Measurements from ENCODE around the gene SPATA18.
"Not testable (repeated sequence)": the region's sequence is repeated elsewhere in the genome, so short reads cannot be mapped to it uniquely, and the experiment has no call there.

The SPATA18 gene

DNA sequence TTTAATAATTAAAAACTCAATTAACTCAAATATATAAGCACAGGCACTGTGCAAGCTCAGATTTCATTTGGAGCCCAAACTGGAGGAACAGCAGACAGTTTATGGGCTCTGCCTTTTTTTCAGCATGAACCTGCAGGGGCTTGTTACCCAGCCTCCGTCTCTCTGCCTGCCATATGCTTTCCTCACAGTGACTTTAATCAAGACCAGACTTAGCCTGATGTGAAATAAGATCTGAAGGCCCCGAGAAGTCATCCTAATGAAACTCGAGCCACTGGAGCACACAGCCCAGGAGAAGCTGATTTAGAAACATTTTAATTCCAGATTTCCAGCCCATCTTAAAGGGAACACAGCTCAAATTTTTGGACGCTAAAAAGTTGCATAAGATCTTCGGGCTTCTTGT is 55.6 kb downstream of the SPATA18 start:
- Histone ChIP-seq H3K27ac (ENCODE audit: low read depth, low read length) (no peak overlapping the region), H3K9ac (ENCODE audit: low read depth, low read length) (no peak overlapping the region), H3K4me1 (ENCODE audit: control insufficient read depth, insufficient read depth, low read length) (no peaks in the 10 kb centered on the region), H3K36me3 (ENCODE audit: control insufficient read depth, insufficient read depth, low read length) (no peaks in the 10 kb centered on the region), H3K4me3 (ENCODE audit: low read depth, low read length) (no peak overlapping the region), H3K27me3 (ENCODE audit: control insufficient read depth, insufficient read depth, low read length) (no peaks in the 10 kb centered on the region), H3K9me3 (ENCODE audit: control insufficient read depth, insufficient read depth, low read length) (no peaks in the 10 kb centered on the region)

DNA sequence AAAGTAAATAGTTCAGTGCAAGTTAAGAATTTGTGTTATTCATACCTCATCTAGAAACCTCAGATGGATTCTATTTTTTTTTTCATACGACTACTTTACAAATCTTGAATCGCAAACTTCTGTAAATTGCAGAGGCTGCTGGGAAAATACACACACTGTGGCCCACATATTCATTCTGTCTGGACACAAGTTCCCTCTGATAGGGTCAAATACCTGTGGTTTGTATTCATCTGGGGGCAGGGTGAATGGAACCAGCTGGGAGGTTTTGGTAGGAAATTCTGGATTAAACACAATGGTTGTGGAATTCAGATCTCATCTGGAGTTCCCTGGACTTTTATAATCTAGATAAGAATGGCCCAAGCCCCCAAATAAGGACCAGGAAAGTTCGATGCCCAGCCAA is 56.2 kb downstream of the SPATA18 start:
- no peak overlapping the region for H3K4me3 ChIP-seq (ENCODE audit: low read depth, low read length)
- H3K36me3 ChIP-seq (ENCODE audit: control insufficient read depth, insufficient read depth, low read length): no peaks in the 10 kb centered on the region
- no peak overlapping the region for H3K27ac ChIP-seq (ENCODE audit: low read depth, low read length)
- H3K27me3 ChIP-seq (ENCODE audit: control insufficient read depth, insufficient read depth, low read length): no peaks in the 10 kb centered on the region
- H3K9me3 ChIP-seq (ENCODE audit: control insufficient read depth, insufficient read depth, low read length): no peaks in the 10 kb centered on the region
- no peaks in the 10 kb centered on the region for H3K4me1 ChIP-seq (ENCODE audit: control insufficient read depth, insufficient read depth, low read length)
- no peak overlapping the region for H3K9ac ChIP-seq (ENCODE audit: low read depth, low read length)

DNA sequence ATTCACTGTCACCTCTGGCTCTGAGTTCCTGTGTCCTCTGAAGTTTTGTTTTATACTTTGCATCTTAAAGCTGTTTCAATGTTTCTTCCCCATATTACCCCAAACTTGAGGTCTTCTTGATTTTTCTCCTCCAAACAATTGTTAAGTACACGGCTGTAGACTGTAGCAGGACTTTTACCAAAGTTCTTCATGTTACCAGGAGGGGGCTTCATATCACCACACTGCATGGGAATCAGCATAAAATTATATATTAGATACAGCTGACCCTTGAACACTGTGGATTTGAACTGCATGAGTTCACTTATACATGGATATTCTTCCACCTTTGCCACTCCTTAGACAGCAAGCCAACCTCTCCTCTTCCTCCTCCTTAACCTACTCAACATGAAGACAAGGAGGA is 56.6 kb downstream of the SPATA18 start:
- no peaks in the 10 kb centered on the region for H3K27me3 ChIP-seq (ENCODE audit: control insufficient read depth, insufficient read depth, low read length)
- H3K9me3 ChIP-seq (ENCODE audit: control insufficient read depth, insufficient read depth, low read length): no peaks in the 10 kb centered on the region
- no peaks in the 10 kb centered on the region for H3K36me3 ChIP-seq (ENCODE audit: control insufficient read depth, insufficient read depth, low read length)
- no peak overlapping the region for H3K9ac ChIP-seq (ENCODE audit: low read depth, low read length)
- no peak overlapping the region for H3K4me3 ChIP-seq (ENCODE audit: low read depth, low read length)
- no peak overlapping the region for H3K27ac ChIP-seq (ENCODE audit: low read depth, low read length)
- no peaks in the 10 kb centered on the region for H3K4me1 ChIP-seq (ENCODE audit: control insufficient read depth, insufficient read depth, low read length)

GRCh38 chr4:52110171-52110570 is 59.1 kb downstream of the SPATA18 start:
- no peaks in the 10 kb centered on the region for H3K4me1 ChIP-seq (ENCODE audit: control insufficient read depth, insufficient read depth, low read length)
- no peak overlapping the region for H3K9ac ChIP-seq (ENCODE audit: low read depth, low read length)
- no peak overlapping the region for H3K27ac ChIP-seq (ENCODE audit: low read depth, low read length)
- H3K27me3 ChIP-seq (ENCODE audit: control insufficient read depth, insufficient read depth, low read length): no peaks in the 10 kb centered on the region
- no peak overlapping the region for H3K4me3 ChIP-seq (ENCODE audit: low read depth, low read length)
- H3K36me3 ChIP-seq (ENCODE audit: control insufficient read depth, insufficient read depth, low read length): no peaks in the 10 kb centered on the region
- H3K9me3 ChIP-seq (ENCODE audit: control insufficient read depth, insufficient read depth, low read length): no peaks in the 10 kb centered on the region

GRCh38 chr4:52111995-52112394 is 60.9 kb downstream of the SPATA18 start:
- Histone ChIP-seq H3K9ac (ENCODE audit: low read depth, low read length) (no peak overlapping the region), H3K4me1 (ENCODE audit: control insufficient read depth, insufficient read depth, low read length) (no peaks in the 10 kb centered on the region), H3K4me3 (ENCODE audit: low read depth, low read length) (no peak overlapping the region), H3K9me3 (ENCODE audit: control insufficient read depth, insufficient read depth, low read length) (no peaks in the 10 kb centered on the region), H3K27ac (ENCODE audit: low read depth, low read length) (no peak overlapping the region), H3K27me3 (ENCODE audit: control insufficient read depth, insufficient read depth, low read length) (no peaks in the 10 kb centered on the region), H3K36me3 (ENCODE audit: control insufficient read depth, insufficient read depth, low read length) (no peaks in the 10 kb centered on the region)

DNA sequence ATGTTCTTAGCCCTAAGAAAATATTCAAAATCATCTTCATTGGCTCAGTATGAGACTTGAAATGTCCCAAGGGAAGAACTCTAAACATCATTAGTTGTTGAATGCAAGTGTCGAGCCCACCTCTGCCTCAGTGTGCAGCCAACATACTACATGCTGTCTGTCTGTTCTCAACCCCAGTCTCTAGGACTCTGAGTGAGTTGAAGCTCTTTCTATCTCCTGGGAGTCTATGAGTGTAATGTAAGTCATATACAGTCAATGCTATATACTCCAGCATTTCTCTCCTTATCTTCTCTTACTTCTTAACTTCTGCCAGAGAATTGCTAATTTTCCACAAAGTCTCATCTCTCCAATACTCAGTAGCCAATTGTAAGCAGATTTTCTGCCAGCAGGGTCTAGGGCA is 61.3 kb downstream of the SPATA18 start:
- Histone ChIP-seq H3K9me3 (ENCODE audit: control insufficient read depth, insufficient read depth, low read length) (no peaks in the 10 kb centered on the region), H3K27me3 (ENCODE audit: control insufficient read depth, insufficient read depth, low read length) (no peaks in the 10 kb centered on the region), H3K4me3 (ENCODE audit: low read depth, low read length) (no peak overlapping the region), H3K4me1 (ENCODE audit: control insufficient read depth, insufficient read depth, low read length) (no peaks in the 10 kb centered on the region), H3K9ac (ENCODE audit: low read depth, low read length) (no peak overlapping the region), H3K27ac (ENCODE audit: low read depth, low read length) (no peak overlapping the region), H3K36me3 (ENCODE audit: control insufficient read depth, insufficient read depth, low read length) (no peaks in the 10 kb centered on the region)

DNA sequence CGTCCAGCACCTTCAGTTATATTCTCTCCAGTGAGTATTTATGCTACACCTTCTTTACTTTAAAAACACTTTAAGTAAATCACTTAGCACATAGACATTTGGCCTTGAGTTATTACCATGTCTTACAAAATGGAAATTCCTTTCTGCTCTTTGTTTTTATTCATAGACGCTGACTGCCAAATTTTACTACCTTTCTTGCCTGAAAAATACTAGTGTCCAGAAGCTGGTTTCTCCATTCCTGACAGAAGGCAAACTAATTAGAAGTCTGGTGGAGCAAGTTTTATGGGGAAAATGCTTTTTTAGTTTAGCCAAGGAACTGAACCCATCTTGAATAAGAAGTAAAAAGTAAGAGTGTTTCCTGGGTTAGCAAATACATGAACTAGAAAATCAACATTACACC is 65.5 kb downstream of the SPATA18 start:
- H3K27ac ChIP-seq (ENCODE audit: low read depth, low read length): no peak overlapping the region
- no peaks in the 10 kb centered on the region for H3K36me3 ChIP-seq (ENCODE audit: control insufficient read depth, insufficient read depth, low read length)

GRCh38 chr4:52126226-52126625 is 75.1 kb downstream of the SPATA18 start:
- Histone ChIP-seq H3K27me3 (ENCODE audit: control insufficient read depth, insufficient read depth, low read length) (no peaks in the 10 kb centered on the region), H3K27ac (ENCODE audit: low read depth, low read length) (no peak overlapping the region), H3K9me3 (ENCODE audit: control insufficient read depth, insufficient read depth, low read length) (peaks cover 11% of the 10 kb centered on the region; the same call in 1 of the 2 replicates)

More for the DNA sequence above, 65.5 kb downstream of the SPATA18 start:
- Histone ChIP-seq H3K9me3 (ENCODE audit: control insufficient read depth, insufficient read depth, low read length) (no peaks in the 10 kb centered on the region), H3K9ac (ENCODE audit: low read depth, low read length) (no peak overlapping the region), H3K27me3 (ENCODE audit: control insufficient read depth, insufficient read depth, low read length) (no peaks in the 10 kb centered on the region), H3K4me3 (ENCODE audit: low read depth, low read length) (no peak overlapping the region), H3K4me1 (ENCODE audit: control insufficient read depth, insufficient read depth, low read length) (no peaks in the 10 kb centered on the region)

DNA sequence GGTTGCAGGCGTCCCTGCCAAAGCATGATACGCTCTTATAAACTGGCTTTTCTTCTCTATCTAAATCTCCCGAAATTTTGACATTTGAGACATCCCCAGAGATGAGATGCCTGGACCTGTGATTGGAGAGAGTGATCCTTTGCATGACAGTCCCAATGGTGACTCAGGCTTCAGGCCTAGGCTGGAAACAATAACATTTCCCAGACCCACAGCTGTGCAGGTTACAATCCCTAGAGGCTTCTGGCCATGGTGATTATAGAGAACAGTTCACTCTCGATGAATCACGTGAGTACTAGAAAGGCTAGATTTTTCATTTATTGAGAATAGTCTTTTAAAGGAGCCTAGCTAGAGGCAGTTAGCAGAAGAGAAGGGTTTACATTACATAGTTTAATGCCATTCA is 75.9 kb downstream of the SPATA18 start:
- Histone ChIP-seq H3K27me3 (ENCODE audit: control insufficient read depth, insufficient read depth, low read length) (no peaks in the 10 kb centered on the region), H3K36me3 (ENCODE audit: control insufficient read depth, insufficient read depth, low read length) (no peaks in the 10 kb centered on the region), H3K4me3 (ENCODE audit: low read depth, low read length) (no peak overlapping the region), H3K9ac (ENCODE audit: low read depth, low read length) (no peak overlapping the region), H3K4me1 (ENCODE audit: control insufficient read depth, insufficient read depth, low read length) (no peaks in the 10 kb centered on the region), H3K9me3 (ENCODE audit: control insufficient read depth, insufficient read depth, low read length) (peaks cover 11% of the 10 kb centered on the region; the same call in 1 of the 2 replicates), H3K27ac (ENCODE audit: low read depth, low read length) (peak overlapping the region; percentile 11)

More at GRCh38 chr4:52126226-52126625, 75.1 kb downstream of the SPATA18 start:
- no peak overlapping the region for H3K4me3 ChIP-seq (ENCODE audit: low read depth, low read length)
- H3K4me1 ChIP-seq (ENCODE audit: control insufficient read depth, insufficient read depth, low read length): no peaks in the 10 kb centered on the region
- no peak overlapping the region for H3K9ac ChIP-seq (ENCODE audit: low read depth, low read length)
- H3K36me3 ChIP-seq (ENCODE audit: control insufficient read depth, insufficient read depth, low read length): no peaks in the 10 kb centered on the region

- Histone ChIP-seq H3K9me3 (ENCODE audit: control insufficient read depth, insufficient read depth, low read length) (no peaks in the 10 kb centered on the region), H3K4me3 (ENCODE audit: low read depth, low read length) (no peak overlapping the region), H3K36me3 (ENCODE audit: control insufficient read depth, insufficient read depth, low read length) (no peaks in the 10 kb centered on the region), H3K27ac (ENCODE audit: low read depth, low read length) (no peak overlapping the region), H3K27me3 (ENCODE audit: control insufficient read depth, insufficient read depth, low read length) (no peaks in the 10 kb centered on the region), H3K9ac (ENCODE audit: low read depth, low read length) (no peak overlapping the region), H3K4me1 (ENCODE audit: control insufficient read depth, insufficient read depth, low read length) (no peaks in the 10 kb centered on the region)
Measured at GRCh38 chr4:52135171-52135570, 84.1 kb downstream of the SPATA18 start.

DNA sequence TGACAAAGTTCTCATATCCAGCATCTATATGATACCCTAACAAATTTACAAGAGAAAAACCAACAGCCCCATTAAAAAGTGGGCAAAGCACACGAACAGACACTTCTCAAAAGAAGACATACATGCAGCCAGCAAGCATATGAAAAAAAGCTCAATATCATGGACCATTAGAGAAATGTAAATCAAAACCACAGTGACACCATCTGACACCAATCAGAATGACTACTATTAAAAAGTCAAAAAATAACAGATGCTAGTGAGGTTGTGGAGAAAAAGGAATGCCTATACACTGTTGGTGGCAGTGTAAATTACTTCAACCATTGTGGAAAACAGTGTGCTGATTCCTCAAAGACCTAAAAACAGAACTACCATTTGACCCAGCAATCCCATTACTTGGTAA is 86.0 kb downstream of the SPATA18 start:
- not testable (repeated sequence) for H3K27ac ChIP-seq (ENCODE audit: low read depth, low read length); H3K36me3 ChIP-seq (ENCODE audit: control insufficient read depth, insufficient read depth, low read length); H3K9ac ChIP-seq (ENCODE audit: low read depth, low read length); H3K4me3 ChIP-seq (ENCODE audit: low read depth, low read length); H3K9me3 ChIP-seq (ENCODE audit: control insufficient read depth, insufficient read depth, low read length); H3K27me3 ChIP-seq (ENCODE audit: control insufficient read depth, insufficient read depth, low read length); H3K4me1 ChIP-seq (ENCODE audit: control insufficient read depth, insufficient read depth, low read length)

GRCh38 chr4:52142816-52143215 is 91.7 kb downstream of the SPATA18 start:
- no peaks in the 10 kb centered on the region for H3K36me3 ChIP-seq (ENCODE audit: control insufficient read depth, insufficient read depth, low read length)
- no peak overlapping the region for H3K4me3 ChIP-seq (ENCODE audit: low read depth, low read length)
- H3K9ac ChIP-seq (ENCODE audit: low read depth, low read length): no peak overlapping the region
- no peak overlapping the region for H3K27ac ChIP-seq (ENCODE audit: low read depth, low read length)
- no peaks in the 10 kb centered on the region for H3K27me3 ChIP-seq (ENCODE audit: control insufficient read depth, insufficient read depth, low read length)
- no peaks in the 10 kb centered on the region for H3K9me3 ChIP-seq (ENCODE audit: control insufficient read depth, insufficient read depth, low read length)
- H3K4me1 ChIP-seq (ENCODE audit: control insufficient read depth, insufficient read depth, low read length): no peaks in the 10 kb centered on the region
